OCI-M2 (cell line): ENCODE results near the gene HDAC7.

Source experiments
- DNase-seq: peaks from one replicate; lab custom pipeline; 2025; ENCODE audit not compliant: unreplicated experiment; lab: John Stamatoyannopoulos, UW

The HDAC7 gene

DNA sequence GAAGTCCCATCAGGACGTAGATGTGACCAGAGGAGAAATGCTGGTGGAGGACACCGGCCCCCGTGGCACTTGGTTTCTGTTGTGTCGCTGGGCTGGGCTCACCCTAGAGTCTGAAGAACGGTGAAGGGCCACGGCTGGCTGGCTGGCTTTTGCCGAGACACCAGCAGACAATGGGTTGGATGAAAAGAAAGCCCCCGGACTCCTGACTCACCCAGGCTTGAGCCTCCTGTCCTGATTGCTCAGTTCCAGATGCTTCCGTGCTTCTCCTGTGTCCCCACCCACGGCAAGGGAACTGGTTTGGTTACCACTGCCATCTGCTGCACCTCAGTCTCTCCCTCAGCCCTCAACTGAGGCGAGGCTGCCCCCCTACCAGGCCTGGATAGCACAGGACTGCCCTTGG lies 84.1 kb downstream of the HDAC7 start:
- DNase-seq, result no peak

DNA sequence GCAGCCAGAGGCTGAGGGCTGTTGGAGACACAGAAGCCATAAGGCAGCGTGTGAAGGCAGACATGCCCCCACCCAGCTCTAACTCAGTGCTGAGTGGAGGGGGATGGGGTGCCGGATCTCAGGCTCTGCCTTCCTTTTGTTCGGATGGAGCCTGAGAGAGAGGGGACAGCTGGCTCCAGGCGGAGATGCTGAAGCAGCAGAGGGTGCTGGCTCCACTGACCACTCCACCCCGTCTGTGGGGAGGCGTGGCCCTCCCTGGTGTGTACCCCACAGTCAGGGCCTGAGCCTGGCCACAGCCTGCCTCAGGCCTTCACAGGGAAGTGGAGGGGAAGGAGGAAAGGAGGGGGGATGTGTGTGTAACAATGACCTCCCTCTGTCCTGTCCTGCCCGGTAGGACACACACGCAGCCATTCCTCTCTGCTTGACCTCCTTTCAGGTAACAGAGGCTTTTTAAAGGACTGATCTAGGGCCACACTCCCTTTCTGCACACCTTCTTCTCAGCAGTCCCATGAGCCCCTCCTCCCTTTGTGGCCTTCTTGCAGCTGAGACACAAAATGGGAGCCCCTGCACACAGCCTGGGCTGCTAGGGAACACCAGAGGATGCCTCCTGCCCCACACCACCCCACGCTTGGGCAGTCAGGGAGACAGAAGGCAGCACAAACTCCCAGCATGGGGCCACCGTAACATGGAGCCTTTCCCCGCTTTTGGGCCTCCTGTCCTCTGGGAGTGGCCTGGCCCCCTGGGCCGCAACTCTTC lies 84.8 kb downstream of the HDAC7 start:
- no peak for DNase-seq

DNA sequence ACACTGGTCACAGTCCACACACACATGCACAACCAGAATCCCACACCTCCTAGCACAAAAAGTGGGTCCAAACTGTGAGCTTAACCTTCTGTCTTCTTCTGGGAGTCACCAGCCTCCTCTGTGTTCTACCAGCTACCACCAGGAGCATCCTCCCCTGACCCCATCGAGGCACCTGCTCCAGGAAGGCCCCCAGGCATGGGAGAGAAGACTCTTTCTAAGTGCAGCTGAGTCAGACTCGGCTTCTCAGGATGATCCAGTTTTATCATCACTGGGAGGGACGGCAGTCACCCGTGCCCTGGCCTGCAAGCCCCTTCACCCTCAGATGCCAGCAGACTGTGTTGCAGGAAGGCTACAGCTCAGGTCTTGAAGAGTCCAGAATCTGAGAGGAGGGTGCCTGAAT lies 86.6 kb downstream of the HDAC7 start:
- DNase-seq, result no peak
